NCI-H1436 (cell line): ENCODE results near the gene FBXO36.
"Not testable (repeated sequence)": the region's sequence is repeated elsewhere in the genome, so short reads cannot be mapped to it uniquely, and the experiment has no call there.

Experiments used
- DNase-seq: peaks from one replicate; lab custom pipeline; 2025; lab: John Stamatoyannopoulos, UW

The FBXO36 gene

GRCh38 chr2:229922449-229923386 is at the start of gene FBXO36:
Gene FBXO36 (plus strand): TSS chr2:229922503. CDS start chr2:229922514, 11 bp downstream.
- peak; percentile 89 for DNase-seq

DNA sequence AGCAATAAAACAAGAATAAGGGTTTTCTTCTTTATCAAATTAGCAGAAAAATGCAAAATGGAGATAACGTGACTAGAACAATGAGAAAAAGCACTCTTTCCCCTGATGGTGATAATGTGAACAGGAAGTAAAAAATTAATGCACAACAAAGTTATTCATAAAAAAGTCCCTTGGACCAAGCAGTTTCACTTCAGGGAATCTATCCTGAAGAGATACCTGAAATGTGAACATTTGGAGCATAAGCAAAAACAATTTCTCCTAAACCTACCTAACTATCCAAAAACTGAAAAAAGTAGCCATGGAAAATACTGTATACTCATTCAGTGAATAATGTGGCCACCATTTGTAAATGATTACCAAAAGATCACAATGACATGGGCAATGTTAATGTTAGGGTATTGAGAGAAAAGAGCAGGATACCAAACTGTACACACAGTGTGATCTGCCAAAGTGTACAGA is 49.2 kb upstream of the FBXO36 start:
- DNase-seq, result no peak

GRCh38 chr2:229874647-229875046 is 47.7 kb upstream of the FBXO36 start:
- no peak for DNase-seq

- DNase-seq, result no peak
Observed at GRCh38 chr2:229875549-229875948, 46.8 kb upstream of the FBXO36 start.

- no peak for DNase-seq
Observed at GRCh38 chr2:229879191-229879950, 42.9 kb upstream of the FBXO36 start.

DNA sequence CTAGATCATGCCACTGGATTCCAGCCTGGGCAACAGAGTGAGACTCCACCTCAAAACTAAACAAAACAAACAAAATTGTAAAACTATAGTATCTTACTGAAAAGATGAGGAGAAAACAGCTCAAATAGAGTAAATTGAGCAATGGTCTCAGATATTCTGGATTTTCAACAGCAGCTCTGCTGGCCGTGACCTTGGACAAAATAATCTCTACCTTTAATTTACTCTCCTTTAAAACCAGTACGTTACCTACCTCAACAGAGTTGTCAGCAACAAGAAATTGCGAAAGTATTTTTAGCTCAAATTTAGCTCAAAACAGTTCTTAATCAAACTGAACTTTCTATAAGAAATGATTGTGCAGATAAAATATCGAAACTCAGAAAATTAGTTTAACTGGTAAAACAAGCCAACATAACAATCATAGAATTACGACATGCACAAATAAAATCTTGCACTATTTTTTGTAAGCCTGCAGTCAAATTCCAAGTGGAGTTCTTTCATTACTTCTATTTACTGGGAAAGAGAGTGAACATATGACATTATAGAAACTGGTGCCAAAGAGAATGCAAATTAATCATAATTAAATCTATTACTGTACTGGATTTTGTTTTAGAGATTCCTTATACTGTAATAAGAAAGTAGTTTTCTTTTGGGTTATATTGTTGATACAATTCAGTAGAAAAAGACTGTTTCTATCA is 41.3 kb upstream of the FBXO36 start:
- DNase-seq, result no peak

DNA sequence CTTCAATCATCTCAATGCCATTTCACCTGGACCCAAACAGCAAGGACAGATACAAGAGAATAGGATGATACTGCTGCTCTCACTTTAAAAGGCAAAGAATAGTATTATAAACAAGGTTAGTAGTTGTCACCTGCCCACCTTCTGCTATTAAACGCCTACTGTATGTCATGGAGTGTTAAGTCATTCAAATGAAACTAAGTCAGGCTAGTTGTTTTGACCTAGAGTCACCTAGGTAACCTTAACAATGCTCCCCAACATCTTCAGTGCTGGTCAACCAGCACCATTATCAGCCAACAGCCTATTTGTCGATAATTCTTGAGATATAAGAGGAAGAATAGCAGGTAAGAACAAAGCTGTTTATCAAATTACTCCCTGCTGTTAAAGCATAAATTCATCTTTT is 39.7 kb upstream of the FBXO36 start:
- DNase-seq, result no peak

DNA sequence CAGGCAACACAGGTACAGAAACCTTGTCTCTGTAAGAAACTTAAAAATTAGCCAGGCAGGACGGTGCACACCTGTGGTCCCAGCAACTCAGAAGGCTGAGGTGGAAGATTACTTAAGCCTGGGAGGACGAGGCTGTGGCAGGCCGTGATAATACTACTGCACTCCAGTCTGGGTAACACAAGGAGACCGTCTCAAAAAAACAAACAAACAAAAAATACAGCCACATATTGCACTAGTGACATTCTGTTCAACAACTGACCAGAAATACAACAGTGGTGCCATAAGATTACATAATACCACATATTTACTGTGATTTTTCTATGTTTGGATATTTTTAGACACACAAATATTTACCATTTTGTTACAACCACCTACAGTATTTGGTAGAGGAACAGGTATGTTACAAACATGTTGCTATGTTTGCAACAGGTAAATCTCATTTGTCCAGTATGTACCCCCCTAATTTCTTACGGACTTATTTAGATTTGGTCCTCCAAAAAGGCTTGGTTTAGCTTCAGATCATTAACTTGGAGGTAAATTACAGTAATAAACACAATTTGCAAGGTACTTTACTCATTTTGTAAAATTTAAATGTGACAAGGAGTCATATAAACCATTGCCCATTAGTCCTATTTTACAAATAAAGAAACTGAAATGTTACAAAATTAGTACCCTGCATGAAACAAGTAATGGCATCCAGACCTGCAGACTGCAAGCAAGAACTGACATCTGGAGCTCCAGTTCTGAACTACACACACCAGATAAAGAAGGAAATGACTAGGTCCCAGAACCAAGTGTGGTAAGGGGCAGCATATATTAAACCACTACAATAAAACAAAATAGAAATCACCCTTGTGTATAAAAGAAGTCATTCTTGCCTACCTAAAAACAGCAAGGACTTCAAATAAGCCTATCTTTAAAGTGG is 37.3 kb upstream of the FBXO36 start:
- no peak for DNase-seq

DNA sequence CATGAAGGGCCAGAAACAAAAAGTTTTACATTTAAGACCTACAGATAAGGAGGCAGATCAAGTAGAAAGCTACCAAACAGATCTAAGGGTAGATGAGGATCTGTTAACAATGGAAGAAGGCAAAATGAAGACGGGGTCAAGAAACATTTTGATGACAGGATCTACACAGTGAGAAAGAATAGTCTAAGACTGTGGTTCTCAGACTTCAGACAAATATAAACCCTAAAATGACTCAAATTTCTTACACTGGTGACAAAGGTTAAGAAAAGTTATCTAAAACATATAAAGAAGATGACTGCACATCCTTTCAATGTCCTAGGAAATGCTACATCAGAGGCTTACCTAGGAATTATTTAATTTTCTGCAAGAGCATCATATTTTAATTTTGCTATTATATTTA is 34.9 kb upstream of the FBXO36 start:
- DNase-seq, result no peak

DNA sequence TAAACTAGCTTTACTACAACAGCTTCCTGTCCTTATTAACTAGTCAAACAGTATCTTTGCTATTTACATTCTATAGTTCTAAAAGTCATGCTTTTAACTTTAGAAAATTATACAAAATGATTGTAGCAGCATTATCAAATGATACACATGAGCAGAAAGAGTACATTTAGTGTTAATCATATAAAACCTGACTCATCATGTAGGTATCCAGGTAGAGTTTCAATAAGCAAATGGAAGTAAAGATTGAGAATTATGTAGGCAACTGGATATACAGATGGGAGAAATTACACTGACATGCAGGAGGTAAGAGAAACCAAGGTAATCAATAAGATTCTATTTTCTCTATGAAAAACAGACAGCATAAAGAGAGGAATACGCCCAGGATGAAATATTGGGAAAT is 34.3 kb upstream of the FBXO36 start:
- DNase-seq, result no peak

- DNase-seq, result no peak
Observed at GRCh38 chr2:229889023-229889422, 33.3 kb upstream of the FBXO36 start.

DNA sequence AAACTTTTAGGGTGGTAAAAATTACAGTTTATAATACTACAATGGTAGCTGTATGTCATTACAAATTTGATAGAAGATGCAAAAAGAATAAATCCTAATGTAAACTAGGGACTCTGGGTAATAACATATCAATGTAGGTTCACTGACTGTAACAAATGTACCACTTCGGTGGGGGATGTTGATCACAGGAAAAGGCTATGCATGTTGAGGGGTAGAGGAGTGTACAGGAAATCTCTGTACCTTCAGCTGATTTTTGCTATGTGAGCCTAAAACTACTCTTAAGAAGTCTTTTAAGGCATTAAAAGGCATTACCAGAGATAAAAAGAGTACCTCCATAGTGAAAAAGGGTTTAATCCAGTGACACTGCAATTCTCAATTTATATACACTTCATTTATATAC is 25.4 kb upstream of the FBXO36 start:
- no peak for DNase-seq

DNA sequence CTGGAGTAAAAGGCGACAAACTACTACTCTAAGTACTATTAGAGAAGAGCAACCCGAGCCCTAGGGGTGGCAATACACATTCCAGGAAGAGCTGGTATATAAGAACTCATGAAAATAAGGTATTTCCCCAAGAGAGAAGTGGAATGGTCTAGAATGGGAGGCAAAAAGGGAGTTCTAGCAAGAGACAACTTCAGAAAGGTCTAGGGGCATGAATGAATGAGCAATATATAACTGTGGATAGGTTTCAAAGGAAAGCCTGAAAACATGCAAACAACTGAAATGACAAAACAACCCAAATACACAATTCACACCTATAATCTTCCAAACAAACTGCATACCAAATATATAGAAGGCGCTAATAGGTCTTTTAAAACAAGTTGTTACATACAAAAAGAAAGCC is 22.7 kb upstream of the FBXO36 start:
- DNase-seq, result no peak

DNA sequence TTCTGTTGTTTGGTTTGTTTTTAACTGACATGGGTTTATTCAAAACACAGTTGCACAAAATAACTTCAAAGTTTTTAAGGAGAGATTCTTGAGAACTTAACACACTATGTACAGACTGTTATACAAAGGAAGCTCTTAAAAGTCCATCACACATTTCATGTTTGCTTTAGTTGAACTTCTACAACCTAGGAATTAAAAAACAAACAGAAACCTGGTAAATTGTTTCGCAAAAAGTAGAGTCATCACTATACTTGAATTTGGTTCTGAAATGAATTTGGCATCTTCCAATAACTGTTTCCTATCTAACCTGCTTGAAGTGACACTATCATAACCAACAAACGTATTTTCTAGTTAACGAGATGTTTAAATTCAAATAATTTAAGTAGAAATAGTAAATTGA is 22.3 kb upstream of the FBXO36 start:
- DNase-seq, result no peak

DNA sequence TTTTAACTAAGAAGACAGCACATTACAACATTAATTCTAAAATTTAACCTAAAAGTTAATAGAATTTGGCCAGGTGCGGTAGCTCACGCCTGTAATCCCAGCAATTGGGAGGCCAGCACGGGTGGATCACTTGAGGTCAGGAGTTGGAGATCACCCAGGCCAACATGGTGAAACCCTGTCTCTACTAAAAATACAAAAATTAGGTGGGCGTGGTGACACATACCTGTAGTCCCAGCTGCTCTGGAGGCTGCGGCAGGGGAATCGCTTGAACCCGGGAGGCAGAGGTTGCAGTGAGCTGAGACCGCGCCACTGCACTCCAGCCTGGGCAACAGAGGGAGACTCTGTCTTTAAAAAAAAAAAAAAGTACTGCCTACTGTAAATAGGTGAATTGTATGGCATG is 21.8 kb upstream of the FBXO36 start:
- DNase-seq, result not testable (repeated sequence)

DNA sequence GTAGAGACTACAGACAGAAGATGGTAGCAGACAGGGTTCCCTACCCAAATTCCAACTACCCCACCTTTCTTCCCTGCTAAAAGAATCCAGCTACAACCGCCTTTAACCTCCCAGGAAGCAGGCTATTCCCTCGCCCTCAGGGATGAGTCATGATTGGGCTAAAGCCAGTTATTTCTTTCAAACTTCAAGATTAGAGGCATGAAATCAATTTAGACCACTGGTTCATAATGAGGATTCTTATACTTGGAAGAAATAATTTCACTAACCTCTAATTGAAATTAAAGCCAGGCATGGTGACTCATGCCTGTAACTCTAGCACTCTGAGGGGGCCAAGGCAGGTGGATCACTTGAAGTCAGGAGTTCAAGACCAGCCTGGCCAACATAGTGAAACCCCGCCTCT is 20.5 kb upstream of the FBXO36 start:
- no peak for DNase-seq

- no peak for DNase-seq
Observed at GRCh38 chr2:229903037-229903436, 19.3 kb upstream of the FBXO36 start.

DNA sequence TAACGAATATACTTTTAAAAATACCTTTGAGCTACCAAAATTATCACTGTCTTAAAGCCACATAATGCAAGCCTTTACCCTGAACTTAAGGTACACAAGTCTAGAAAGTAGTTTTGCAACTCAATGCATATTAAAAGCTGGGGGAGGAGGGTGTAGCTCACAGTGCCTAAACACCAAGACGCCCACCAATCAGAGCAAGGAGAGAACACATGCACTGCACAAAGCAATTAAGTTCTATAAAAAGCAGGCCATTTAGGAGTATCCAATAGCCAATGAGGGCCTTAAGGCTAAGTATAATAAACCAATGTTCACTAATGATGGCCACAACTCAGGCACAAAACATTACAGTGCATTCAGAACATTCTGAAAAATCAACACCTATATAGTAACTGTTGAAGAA is 16.7 kb upstream of the FBXO36 start:
- DNase-seq, result no peak

DNA sequence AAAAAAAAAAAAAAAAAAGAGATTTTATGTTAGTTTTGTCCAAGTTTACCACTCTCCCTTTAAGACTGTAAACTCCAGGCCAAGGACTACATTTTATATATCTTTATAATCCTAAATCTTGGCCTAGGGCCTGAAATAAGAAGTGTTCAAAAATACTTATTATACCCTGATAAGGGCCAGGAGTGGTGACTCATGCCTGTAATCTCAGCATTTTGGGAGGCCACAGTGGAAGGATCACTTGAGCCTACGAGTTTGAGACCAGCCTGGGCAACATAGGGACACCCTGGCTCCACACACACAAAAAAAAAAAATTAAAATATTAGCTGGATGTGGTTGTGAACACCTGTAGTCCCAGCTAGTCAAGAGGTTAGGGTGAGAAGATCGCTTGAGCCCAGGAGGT is 13.2 kb upstream of the FBXO36 start:
- no peak for DNase-seq

- DNase-seq, result no peak
Observed at GRCh38 chr2:229910147-229910831, 12.0 kb upstream of the FBXO36 start.
